Measurements from ENCODE around the gene HPGDS. TPM values are rescaled to one million over a fixed set of nuclear protein-coding genes. Genes with fewer than 3 reads are reported as not detected.

HPGDS gene
- total RNA-seq, 1 donor from 2014 or later: not detected

GRCh38 chr4:94290245-94290644 is 52.4 kb downstream of the HPGDS start:
- no peaks in the 10 kb centered on the region for H3K9me3 Mint-ChIP-seq (ENCODE audit: low read depth)
- no peak for DNase-seq (ENCODE audit: low spot score, unreplicated experiment)
- H3K4me1 Mint-ChIP-seq (ENCODE audit: low read depth): peaks cover 7% of the 10 kb centered on the region
- H3K4me3 Mint-ChIP-seq (ENCODE audit: low read depth): no peak overlapping the region
- H3K27ac Mint-ChIP-seq: no peak overlapping the region
- peak; percentile 17 for TF ChIP-seq CTCF (IDR thresholded peaks at IDR 0.05; ENCODE audit: unreplicated experiment)
- peaks cover 20% of the 10 kb centered on the region for H3K36me3 Mint-ChIP-seq (ENCODE audit: insufficient read depth)
- H3K27me3 Mint-ChIP-seq: no peaks in the 10 kb centered on the region

- no peaks in the 10 kb centered on the region for H3K27me3 Mint-ChIP-seq
- DNase-seq (ENCODE audit: low spot score, unreplicated experiment): no peak
- H3K4me1 Mint-ChIP-seq (ENCODE audit: low read depth): peaks cover 3% of the 10 kb centered on the region
- H3K27ac Mint-ChIP-seq: peak overlapping the region; percentile 5
- no peaks in the 10 kb centered on the region for H3K9me3 Mint-ChIP-seq (ENCODE audit: low read depth)
- TF ChIP-seq CTCF (IDR thresholded peaks at IDR 0.05; ENCODE audit: unreplicated experiment): no peak
- H3K4me3 Mint-ChIP-seq (ENCODE audit: low read depth): no peak overlapping the region
- H3K36me3 Mint-ChIP-seq (ENCODE audit: insufficient read depth): peaks cover 32% of the 10 kb centered on the region
These were observed 57.0 kb downstream of the HPGDS start for GRCh38 chr4:94285666-94286065.

- no peaks in the 10 kb centered on the region for H3K27me3 Mint-ChIP-seq
These were observed 57.7 kb downstream of the HPGDS start for GRCh38 chr4:94284889-94285288.

GRCh38 chr4:94278781-94279180 is 63.9 kb downstream of the HPGDS start:
- no peaks in the 10 kb centered on the region for H3K9me3 Mint-ChIP-seq (ENCODE audit: low read depth)
- no peak for TF ChIP-seq CTCF (IDR thresholded peaks at IDR 0.05; ENCODE audit: unreplicated experiment)
- H3K36me3 Mint-ChIP-seq (ENCODE audit: insufficient read depth): peaks cover 40% of the 10 kb centered on the region
- H3K27me3 Mint-ChIP-seq: no peaks in the 10 kb centered on the region
- no peaks in the 10 kb centered on the region for H3K4me1 Mint-ChIP-seq (ENCODE audit: low read depth)
- no peak overlapping the region for H3K27ac Mint-ChIP-seq
- DNase-seq (ENCODE audit: low spot score, unreplicated experiment): no peak
- H3K4me3 Mint-ChIP-seq (ENCODE audit: low read depth): no peak overlapping the region

More at GRCh38 chr4:94284889-94285288, 57.7 kb downstream of the HPGDS start:
- peaks cover 32% of the 10 kb centered on the region for H3K36me3 Mint-ChIP-seq (ENCODE audit: insufficient read depth)
- H3K4me3 Mint-ChIP-seq (ENCODE audit: low read depth): no peak overlapping the region
- H3K4me1 Mint-ChIP-seq (ENCODE audit: low read depth): peaks cover 3% of the 10 kb centered on the region
- TF ChIP-seq CTCF (IDR thresholded peaks at IDR 0.05; ENCODE audit: unreplicated experiment): no peak
- DNase-seq (ENCODE audit: low spot score, unreplicated experiment): no peak
- no peak overlapping the region for H3K27ac Mint-ChIP-seq
- H3K9me3 Mint-ChIP-seq (ENCODE audit: low read depth): no peaks in the 10 kb centered on the region

GRCh38 chr4:94277534-94277933 is 65.1 kb downstream of the HPGDS start:
- Mint-ChIP-seq H3K36me3 (ENCODE audit: insufficient read depth) (peaks cover 36% of the 10 kb centered on the region), H3K4me1 (ENCODE audit: low read depth) (no peaks in the 10 kb centered on the region), H3K9me3 (ENCODE audit: low read depth) (no peaks in the 10 kb centered on the region), H3K27ac (no peak overlapping the region), H3K4me3 (ENCODE audit: low read depth) (no peak overlapping the region), H3K27me3 (no peaks in the 10 kb centered on the region)
- no peak for TF ChIP-seq CTCF (IDR thresholded peaks at IDR 0.05; ENCODE audit: unreplicated experiment)
- DNase-seq (ENCODE audit: low spot score, unreplicated experiment): no peak
